K562 (cell line): ENCODE data around the gene RPF1. TPM values are rescaled to one million over a fixed set of nuclear protein-coding genes. Genes with fewer than 3 reads are reported as not detected.

Experiments used
- HNRNPLL ChIP-seq: fragments of 200-400 bp; formaldehyde crosslinking; IDR thresholded peaks from 2 replicates; pipeline ENCODE4 v1.6.1; 2017; ENCODE audit warnings: low read length, low read depth, mild to moderate bottlenecking; ENCODE audit not compliant: poor library complexity, severe bottlenecking
- PTTG1 ChIP-seq: fragments of 450-650 bp; IDR thresholded peaks from 2 replicates; pipeline ENCODE4 v1.6.1; 2016; ENCODE audit warnings: low read depth, mild to moderate bottlenecking, missing genetic modification characterization, missing compliant biosample characterization
- TAF7 ChIP-seq: fragments of 450-650 bp; IDR thresholded peaks from 2 replicates; pipeline ENCODE4 v1.6.1; 2016; ENCODE audit warnings: missing genetic modification characterization, missing compliant biosample characterization
- ZNF134 ChIP-seq: fragments of 250-450 bp; sonication (Bioruptor Pico); conservative IDR thresholded peaks from 2 replicates; pipeline ENCODE4 v1.4.0; 2020
- polyA plus RNA-seq, 8 experiments: library from polyadenylated mRNA; depleted of rRNA in 4 of 8; stranded (reverse) in 5 of 8; unstranded in 3 of 8; fragments of >200 nt; fragmentation: Nextera tagmentation in 2 of 8; fragmentation: Illumina TruSeq in 1 of 8; extraction: Ambion mirVana in 2 of 8; extraction: Trizol in 1 of 8; gene quantifications; 2 replicates each; pipeline versions ENCODE4 v1.2.1 to v1.2.3, GENCODE V29; 2011 to 2014; ENCODE audit warnings: inconsistent platforms in 1 of 8, missing spikeins in 1 of 8
- total RNA-seq, 7 experiments: library from RNA; depleted of rRNA in 6 of 7; stranded (reverse); fragments of >200 nt in 6 of 7; fragmentation: Illumina TruSeq in 2 of 7; extraction: Trizol in 2 of 7; gene quantifications; 2 replicates each; pipeline versions ENCODE4 v1.2.1 to v1.2.3, GENCODE V29; 2011 to 2021; ENCODE audit warnings: low replicate concordance in 1 of 7
- TF ChIP-seq, protein P1 (sequence below), 2 experiments: fragments of 450-650 bp; IDR thresholded peaks; 2 replicates each; pipeline ENCODE4 v1.6.1; 2016; ENCODE audit warnings: mild to moderate bottlenecking in 2 of 2, borderline replicate concordance in 1 of 2, low read depth in 1 of 2, moderate library complexity in 1 of 2
- TF ChIP-seq, protein P2 (sequence below): IDR thresholded peaks from 3 replicates; pipeline ENCODE4 v1.6.1; 2011; ENCODE audit warnings: borderline replicate concordance, mild to moderate bottlenecking, moderate library complexity; ENCODE audit not compliant: insufficient read length; ENCODE audit errors: extremely low read depth
- TF ChIP-seq, protein P3 (sequence below): fragments of 250-450 bp; sonication (Bioruptor Pico); IDR thresholded peaks from 2 replicates; pipeline ENCODE4 v1.4.0; 2020

The RPF1 gene
- total and polyA plus RNA-seq, 9 of the 15 experiments (the other 6 are each of a cell fraction or from before 2014, with no cell fraction given): 52.4 to 156 (median 90.2) TPM

DNA sequence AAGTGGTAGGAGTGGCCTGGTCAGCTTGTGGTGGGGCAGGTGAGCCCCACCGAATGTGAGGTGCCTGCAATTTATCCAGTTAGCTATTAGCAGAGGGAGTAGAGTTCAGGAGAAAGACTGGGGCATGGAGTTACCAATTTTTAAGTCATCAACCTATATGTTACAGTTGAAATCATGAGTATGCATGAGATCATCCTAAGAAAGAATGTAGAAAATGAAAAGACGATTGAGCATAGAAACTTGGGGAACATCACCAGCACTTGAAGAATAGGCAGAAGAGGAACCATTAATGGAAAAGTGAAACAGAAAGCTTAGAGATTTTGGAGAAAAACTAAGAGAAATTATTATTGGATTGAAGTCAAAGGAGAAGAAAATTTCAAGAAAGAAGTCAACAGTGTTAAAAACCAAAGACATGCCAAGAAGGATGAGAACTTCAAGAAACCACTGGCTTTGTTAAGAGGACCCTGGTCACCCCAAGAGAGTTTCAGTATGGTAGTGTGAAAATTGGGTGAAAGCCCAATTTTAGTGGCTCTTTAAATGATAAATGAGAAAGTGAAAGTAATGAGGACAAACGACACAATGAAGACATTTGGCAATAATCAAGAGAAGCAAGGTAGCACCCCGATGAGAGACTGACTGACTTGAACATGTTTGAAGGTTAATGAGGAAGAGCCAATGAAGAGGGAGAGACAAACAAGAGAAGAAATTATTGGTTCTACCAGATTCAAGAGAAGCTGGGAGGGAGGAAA is 44.1 kb upstream of the RPF1 start (continued):
- TF ChIP-seq, protein P1, sequence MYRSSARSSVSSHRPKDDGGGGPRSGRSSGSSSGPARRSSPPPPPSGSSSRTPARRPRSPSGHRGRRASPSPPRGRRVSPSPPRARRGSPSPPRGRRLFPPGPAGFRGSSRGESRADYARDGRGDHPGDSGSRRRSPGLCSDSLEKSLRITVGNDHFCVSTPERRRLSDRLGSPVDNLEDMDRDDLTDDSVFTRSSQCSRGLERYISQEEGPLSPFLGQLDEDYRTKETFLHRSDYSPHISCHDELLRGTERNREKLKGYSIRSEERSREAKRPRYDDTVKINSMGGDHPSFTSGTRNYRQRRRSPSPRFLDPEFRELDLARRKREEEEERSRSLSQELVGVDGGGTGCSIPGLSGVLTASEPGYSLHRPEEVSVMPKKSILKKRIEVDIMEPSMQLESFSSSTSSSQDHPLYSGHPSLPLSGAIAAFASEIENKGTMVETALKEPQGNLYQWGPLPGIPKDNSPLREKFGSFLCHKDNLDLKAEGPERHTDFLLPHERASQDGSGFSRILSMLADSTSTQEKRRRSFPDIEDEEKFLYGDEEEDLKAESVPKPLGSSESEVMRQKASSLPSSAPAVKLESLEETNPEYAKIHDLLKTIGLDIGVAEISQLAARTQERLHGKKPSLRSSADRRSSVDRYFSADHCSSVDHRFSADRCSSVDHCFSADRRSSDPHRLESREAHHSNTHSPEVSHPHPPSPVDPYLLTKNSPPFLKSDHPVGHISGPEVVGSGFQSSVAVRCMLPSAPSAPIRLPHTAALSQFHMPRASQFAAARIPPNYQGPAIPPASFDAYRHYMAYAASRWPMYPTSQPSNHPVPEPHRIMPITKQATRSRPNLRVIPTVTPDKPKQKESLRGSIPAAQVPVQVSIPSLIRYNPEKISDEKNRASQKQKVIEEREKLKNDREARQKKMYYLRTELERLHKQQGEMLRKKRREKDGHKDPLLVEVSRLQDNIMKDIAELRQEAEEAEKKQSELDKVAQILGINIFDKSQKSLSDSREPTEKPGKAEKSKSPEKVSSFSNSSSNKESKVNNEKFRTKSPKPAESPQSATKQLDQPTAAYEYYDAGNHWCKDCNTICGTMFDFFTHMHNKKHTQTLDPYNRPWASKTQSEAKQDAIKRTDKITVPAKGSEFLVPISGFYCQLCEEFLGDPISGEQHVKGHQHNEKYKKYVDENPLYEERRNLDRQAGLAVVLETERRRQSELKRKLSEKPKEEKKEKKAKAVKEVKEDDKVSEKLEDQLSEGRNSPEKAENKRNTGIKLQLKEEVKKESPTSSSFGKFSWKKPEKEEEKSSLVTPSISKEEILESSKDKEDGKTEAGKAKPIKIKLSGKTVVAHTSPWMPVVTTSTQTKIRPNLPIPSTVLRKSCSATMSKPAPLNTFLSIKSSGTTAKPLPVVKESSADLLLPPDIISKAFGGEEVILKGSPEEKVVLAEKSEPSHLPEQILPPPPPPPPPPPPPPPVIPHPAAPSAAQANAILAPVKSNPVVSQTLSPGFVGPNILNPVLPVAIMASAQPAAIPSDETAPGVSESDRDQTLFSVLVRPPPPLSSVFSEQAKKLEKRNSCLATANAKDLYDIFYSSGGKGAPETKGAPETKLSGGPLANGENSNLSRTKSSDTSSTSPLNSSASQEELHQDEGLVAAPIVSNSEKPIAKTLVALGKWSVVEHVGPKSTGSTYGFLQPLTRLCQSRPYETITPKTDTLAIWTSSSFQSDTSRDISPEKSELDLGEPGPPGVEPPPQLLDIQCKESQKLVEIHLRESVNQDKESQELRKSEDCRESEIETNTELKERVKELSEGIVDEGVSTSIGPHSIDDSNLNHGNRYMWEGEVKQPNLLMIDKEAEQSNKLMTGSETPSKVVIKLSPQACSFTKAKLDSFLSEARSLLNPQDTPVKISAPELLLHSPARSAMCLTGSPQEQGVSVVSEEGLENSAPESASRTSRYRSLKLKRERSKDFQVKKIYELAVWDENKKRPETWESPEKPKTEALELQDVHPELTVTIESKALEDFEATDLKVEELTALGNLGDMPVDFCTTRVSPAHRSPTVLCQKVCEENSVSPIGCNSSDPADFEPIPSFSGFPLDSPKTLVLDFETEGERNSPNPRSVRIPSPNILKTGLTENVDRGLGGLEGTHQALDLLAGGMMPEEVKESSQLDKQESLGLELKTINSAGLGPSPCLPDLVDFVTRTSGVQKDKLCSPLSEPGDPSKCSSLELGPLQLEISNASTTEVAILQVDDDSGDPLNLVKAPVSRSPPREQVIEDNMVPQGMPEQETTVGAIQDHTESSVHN (IDR thresholded peaks at IDR 0.05; ENCODE audit: borderline replicate concordance in 1 of 2, low read depth in 1 of 2): no peak
- TF ChIP-seq ZNF134 (CRISPR knock-in tag): no peak
- TF ChIP-seq, protein P2, sequence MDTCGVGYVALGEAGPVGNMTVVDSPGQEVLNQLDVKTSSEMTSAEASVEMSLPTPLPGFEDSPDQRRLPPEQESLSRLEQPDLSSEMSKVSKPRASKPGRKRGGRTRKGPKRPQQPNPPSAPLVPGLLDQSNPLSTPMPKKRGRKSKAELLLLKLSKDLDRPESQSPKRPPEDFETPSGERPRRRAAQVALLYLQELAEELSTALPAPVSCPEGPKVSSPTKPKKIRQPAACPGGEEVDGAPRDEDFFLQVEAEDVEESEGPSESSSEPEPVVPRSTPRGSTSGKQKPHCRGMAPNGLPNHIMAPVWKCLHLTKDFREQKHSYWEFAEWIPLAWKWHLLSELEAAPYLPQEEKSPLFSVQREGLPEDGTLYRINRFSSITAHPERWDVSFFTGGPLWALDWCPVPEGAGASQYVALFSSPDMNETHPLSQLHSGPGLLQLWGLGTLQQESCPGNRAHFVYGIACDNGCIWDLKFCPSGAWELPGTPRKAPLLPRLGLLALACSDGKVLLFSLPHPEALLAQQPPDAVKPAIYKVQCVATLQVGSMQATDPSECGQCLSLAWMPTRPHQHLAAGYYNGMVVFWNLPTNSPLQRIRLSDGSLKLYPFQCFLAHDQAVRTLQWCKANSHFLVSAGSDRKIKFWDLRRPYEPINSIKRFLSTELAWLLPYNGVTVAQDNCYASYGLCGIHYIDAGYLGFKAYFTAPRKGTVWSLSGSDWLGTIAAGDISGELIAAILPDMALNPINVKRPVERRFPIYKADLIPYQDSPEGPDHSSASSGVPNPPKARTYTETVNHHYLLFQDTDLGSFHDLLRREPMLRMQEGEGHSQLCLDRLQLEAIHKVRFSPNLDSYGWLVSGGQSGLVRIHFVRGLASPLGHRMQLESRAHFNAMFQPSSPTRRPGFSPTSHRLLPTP: no peak
- TF ChIP-seq, protein P3, sequence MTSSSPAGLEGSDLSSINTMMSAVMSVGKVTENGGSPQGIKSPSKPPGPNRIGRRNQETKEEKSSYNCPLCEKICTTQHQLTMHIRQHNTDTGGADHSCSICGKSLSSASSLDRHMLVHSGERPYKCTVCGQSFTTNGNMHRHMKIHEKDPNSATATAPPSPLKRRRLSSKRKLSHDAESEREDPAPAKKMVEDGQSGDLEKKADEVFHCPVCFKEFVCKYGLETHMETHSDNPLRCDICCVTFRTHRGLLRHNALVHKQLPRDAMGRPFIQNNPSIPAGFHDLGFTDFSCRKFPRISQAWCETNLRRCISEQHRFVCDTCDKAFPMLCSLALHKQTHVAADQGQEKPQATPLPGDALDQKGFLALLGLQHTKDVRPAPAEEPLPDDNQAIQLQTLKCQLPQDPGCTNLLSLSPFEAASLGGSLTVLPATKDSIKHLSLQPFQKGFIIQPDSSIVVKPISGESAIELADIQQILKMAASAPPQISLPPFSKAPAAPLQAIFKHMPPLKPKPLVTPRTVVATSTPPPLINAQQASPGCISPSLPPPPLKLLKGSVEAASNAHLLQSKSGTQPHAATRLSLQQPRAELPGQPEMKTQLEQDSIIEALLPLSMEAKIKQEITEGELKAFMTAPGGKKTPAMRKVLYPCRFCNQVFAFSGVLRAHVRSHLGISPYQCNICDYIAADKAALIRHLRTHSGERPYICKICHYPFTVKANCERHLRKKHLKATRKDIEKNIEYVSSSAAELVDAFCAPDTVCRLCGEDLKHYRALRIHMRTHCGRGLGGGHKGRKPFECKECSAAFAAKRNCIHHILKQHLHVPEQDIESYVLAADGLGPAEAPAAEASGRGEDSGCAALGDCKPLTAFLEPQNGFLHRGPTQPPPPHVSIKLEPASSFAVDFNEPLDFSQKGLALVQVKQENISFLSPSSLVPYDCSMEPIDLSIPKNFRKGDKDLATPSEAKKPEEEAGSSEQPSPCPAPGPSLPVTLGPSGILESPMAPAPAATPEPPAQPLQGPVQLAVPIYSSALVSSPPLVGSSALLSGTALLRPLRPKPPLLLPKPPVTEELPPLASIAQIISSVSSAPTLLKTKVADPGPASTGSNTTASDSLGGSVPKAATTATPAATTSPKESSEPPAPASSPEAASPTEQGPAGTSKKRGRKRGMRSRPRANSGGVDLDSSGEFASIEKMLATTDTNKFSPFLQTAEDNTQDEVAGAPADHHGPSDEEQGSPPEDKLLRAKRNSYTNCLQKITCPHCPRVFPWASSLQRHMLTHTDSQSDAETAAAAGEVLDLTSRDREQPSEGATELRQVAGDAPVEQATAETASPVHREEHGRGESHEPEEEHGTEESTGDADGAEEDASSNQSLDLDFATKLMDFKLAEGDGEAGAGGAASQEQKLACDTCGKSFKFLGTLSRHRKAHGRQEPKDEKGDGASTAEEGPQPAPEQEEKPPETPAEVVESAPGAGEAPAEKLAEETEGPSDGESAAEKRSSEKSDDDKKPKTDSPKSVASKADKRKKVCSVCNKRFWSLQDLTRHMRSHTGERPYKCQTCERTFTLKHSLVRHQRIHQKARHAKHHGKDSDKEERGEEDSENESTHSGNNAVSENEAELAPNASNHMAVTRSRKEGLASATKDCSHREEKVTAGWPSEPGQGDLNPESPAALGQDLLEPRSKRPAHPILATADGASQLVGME (CRISPR knock-in tag): no peak
- TF ChIP-seq TAF7 (tag): no peak
- no peak for TF ChIP-seq PTTG1 (tag)
- TF ChIP-seq HNRNPLL: no peak
